GM12878 (cell line): Measurements from ENCODE around the gene QSOX1. TPM values are rescaled to one million over a fixed set of nuclear protein-coding genes. Genes with fewer than 3 reads are reported as not detected.
A peak's percentile ranks its signal among the peaks of the same experiment; 100 is the strongest.

Source experiments
- ATAC-seq: fragments of 200-7000 bp; cut with Tn5 transposase; 3 replicates; pipeline ENCODE4 v1.9.1; 2020; ENCODE audit warnings: mild to moderate bottlenecking, moderate library complexity
- BruUV-seq: library from RNA; stranded (reverse); fragments of 400-500 nt; replicated peaks from 2 replicates; lab custom pipeline; 2021; lab: Mats Ljungman, UMichigan
- CTCF ChIA-PET: fragments of 300-600 bp; sonication (Branson Sonifier 250); formaldehyde crosslinking; extraction: SDS; loops from one replicate; lab custom pipeline; 2021; ENCODE audit warnings: inconsistent platforms; lab: Yijun Ruan, JAX
- POLR2A ChIA-PET: fragments of 350-600 bp; formaldehyde crosslinking; extraction: SDS; loops from one replicate; lab custom pipeline; 2021; ENCODE audit warnings: inconsistent platforms; lab: Charles Lee
- RAD21 ChIA-PET: fragments of 300-600 bp; sonication (Branson Sonifier 250); formaldehyde crosslinking; loops from one replicate; lab custom pipeline; 2023; ENCODE audit warnings: antibody characterized with exemption; ENCODE audit not compliant: unreplicated experiment; lab: Charles Lee
- SMC1A ChIA-PET: fragments of 300-600 bp; sonication (Branson Sonifier 250); formaldehyde crosslinking; loops from one replicate; lab custom pipeline; 2023; ENCODE audit not compliant: unreplicated experiment, uncharacterized antibody; lab: Charles Lee
- DNase-seq: peaks from one replicate; pipeline ENCODE4 v3.0.0-alpha.2; 2011; ENCODE audit warnings: low read depth, low spot score
- FAIRE-seq: peaks from 3 replicates; lab custom pipeline; 2011; peaks lifted over from hg19 to GRCh38; lab: Jason Lieb, UNC
- H2AFZ ChIP-seq: 2 replicates; pipeline ENCODE4 v1.6.0; 2011; ENCODE audit warnings: low read depth, low read length, control low read depth; ENCODE audit not compliant: control insufficient read depth
- H3K27ac ChIP-seq: 2 replicates; pipeline ENCODE4 v1.5.1; 2011; ENCODE audit warnings: control low read depth; ENCODE audit not compliant: control insufficient read depth, insufficient read depth
- H3K27me3 ChIP-seq, 2 experiments: replicated peaks in 1 of 2; 2 replicates each; pipeline versions ENCODE4 v1.6.0 to v1.6.1; 2011; ENCODE audit warnings: low read length in 1 of 2; ENCODE audit not compliant: control insufficient read depth in 2 of 2, insufficient read depth in 2 of 2
- H3K36me3 ChIP-seq, 2 experiments: 2 replicates each; pipeline ENCODE4 v1.5.1; 2011; ENCODE audit warnings: low read length in 1 of 2; ENCODE audit not compliant: control insufficient read depth in 2 of 2, insufficient read depth in 2 of 2
- H3K4me1 ChIP-seq: 2 replicates; pipeline ENCODE4 v1.6.1; 2011; ENCODE audit warnings: mild to moderate bottlenecking, low read length, moderate library complexity, mixed read lengths; ENCODE audit not compliant: control insufficient read depth, insufficient read depth
- H3K4me2 ChIP-seq: 2 replicates; pipeline ENCODE4 v1.6.0; 2011; ENCODE audit warnings: control low read depth; ENCODE audit not compliant: control insufficient read depth, insufficient read depth
- H3K4me3 ChIP-seq: fragments of 200-600 bp; sonication (generic); 2 replicates; pipeline ENCODE4 v1.5.1; 2016
- H3K79me2 ChIP-seq: 2 replicates; pipeline ENCODE4 v1.6.0; 2011; ENCODE audit warnings: low read length; ENCODE audit not compliant: control insufficient read depth, insufficient read depth
- H3K9ac ChIP-seq: 2 replicates; pipeline ENCODE4 v1.8.0; 2011; ENCODE audit warnings: low read length, control low read depth, mixed read lengths; ENCODE audit not compliant: control insufficient read depth, insufficient read depth
- H3K9me3 ChIP-seq: replicated peaks from 3 replicates; pipeline ENCODE4 v1.5.1; 2011; ENCODE audit warnings: mild to moderate bottlenecking, low read length; ENCODE audit not compliant: control insufficient read depth, insufficient read depth
- H4K20me1 ChIP-seq: 2 replicates; pipeline ENCODE4 v1.6.0; 2011; ENCODE audit not compliant: control insufficient read depth, insufficient read depth
- CHD2 ChIP-seq: IDR thresholded peaks from 2 replicates; pipeline ENCODE4 v1.6.1; 2011; ENCODE audit warnings: low read depth, low read length, improper control_type of control experiment, borderline replicate concordance
- CHD4 ChIP-seq: fragments of 200-600 bp; sonication (generic); IDR thresholded peaks from 2 replicates; pipeline ENCODE4 v1.6.1; 2016; ENCODE audit warnings: mild to moderate bottlenecking
- IKZF1 ChIP-seq: fragments of 450-650 bp; conservative IDR thresholded peaks from 2 replicates; pipeline ENCODE4 v1.6.1; 2017; ENCODE audit warnings: antibody characterized with exemption, mild to moderate bottlenecking
- PKNOX1 ChIP-seq: fragments of 450-650 bp; IDR thresholded peaks from 2 replicates; pipeline ENCODE4 v1.6.1; 2016; ENCODE audit warnings: mild to moderate bottlenecking
- PML ChIP-seq: IDR thresholded peaks from 2 replicates; pipeline ENCODE4 v1.6.1; 2012; ENCODE audit warnings: low read length, inconsistent platforms
- STAT3 ChIP-seq: IDR thresholded peaks from 2 replicates; pipeline ENCODE4 v1.6.1; 2011; ENCODE audit warnings: low read depth, low read length, improper control_type of control experiment
- ZNF207 ChIP-seq: fragments of 450-650 bp; IDR thresholded peaks from 2 replicates; pipeline ENCODE4 v1.6.1; 2014; ENCODE audit warnings: antibody characterized with exemption, mild to moderate bottlenecking, borderline replicate concordance
- WGBS: methylation state at CpG from one replicate; pipeline ENCODE4 v1.1.6; 2016; ENCODE audit warnings: low lambda C conversion rate; ENCODE audit not compliant: insufficient replicate concordance, insufficient coverage; ENCODE audit errors: missing lambda C conversion rate; 5-methylcytosine and 5-hydroxymethylcytosine counted together
- in situ Hi-C: fragments of 300-500 bp; cut with MboI; formaldehyde crosslinking; loops from 9 replicates; pipeline ENCODE4 v1.14.3; 2018; ENCODE audit warnings: mixed read lengths
- intact Hi-C: fragments of 100-400 bp; cut with micrococcal nuclease; formaldehyde crosslinking; loops from one replicate; pipeline ENCODE4 v1.14.2; 2022; ENCODE audit not compliant: unreplicated experiment
- polyA plus RNA-seq, 11 experiments: library from polyadenylated mRNA; depleted of rRNA in 4 of 11; unstranded in 6 of 11; stranded (reverse) in 5 of 11; fragments of >200 nt; fragmentation: Nextera tagmentation in 4 of 11; fragmentation: Illumina TruSeq in 1 of 11; extraction: Ambion mirVana in 4 of 11; extraction: Trizol in 1 of 11; gene quantifications; 1 replicate in 1 of 11; 2 replicates in 10 of 11; pipeline versions ENCODE4 v1.2.1 to v1.2.3, GENCODE V29; 2011 to 2016; ENCODE audit warnings: inconsistent platforms in 2 of 11, missing spikeins in 2 of 11, low read depth in 1 of 11
- total RNA-seq, 4 experiments: library from RNA; depleted of rRNA in 3 of 4; stranded (reverse); fragments of >200 nt in 3 of 4; fragmentation: Illumina TruSeq in 1 of 4; extraction: Trizol in 1 of 4; gene quantifications; 2 replicates each; pipeline versions ENCODE4 v1.2.1 to v1.2.3, GENCODE V29; 2013 to 2021
- TF ChIP-seq, protein P1 (sequence below): fragments of 450-650 bp; conservative IDR thresholded peaks from 2 replicates; pipeline ENCODE4 v1.6.1; 2017; ENCODE audit warnings: mild to moderate bottlenecking, moderate library complexity
- TF ChIP-seq, protein P2 (sequence below): fragments of 450-650 bp; IDR thresholded peaks from 2 replicates; pipeline ENCODE4 v1.6.1; 2017; ENCODE audit warnings: mild to moderate bottlenecking, low read depth, inconsistent platforms; ENCODE audit not compliant: poor library complexity, severe bottlenecking

The QSOX1 gene
- total and polyA plus RNA-seq, 10 of the 15 experiments (the other 5 are each of a cell fraction or from before 2014, with no cell fraction given) = 1.8 to 31.3 (median 11.2) TPM

- Histone ChIP-seq H2AFZ (peak overlapping the region; percentile 44), H3K27ac (no peak overlapping the region), H3K9me3 (no peaks in the 10 kb centered on the region; the same call in 2 of the 3 replicates), H3K4me2 (peak overlapping the region; percentile 98), H3K79me2 (no peaks in the 10 kb centered on the region), H3K9ac (no peak overlapping the region; the same call in 1 of the 2 replicates), H3K4me3 (peak overlapping the region; percentile 81), H4K20me1 (peaks cover 3% of the 10 kb centered on the region; the same call in 1 of the 2 replicates), H3K36me3 (no peaks in the 10 kb centered on the region), H3K27me3 (peaks cover 32 to 37% of the 10 kb centered on the region in 2 experiments), H3K4me1 (peaks cover 6% of the 10 kb centered on the region)
- ATAC-seq (peak; percentile 27), DNase-seq (no peak), FAIRE-seq (no peak)
- BruUV-seq = no TSS peak
- CTCF ChIA-PET = no interaction called here
- SMC1A ChIA-PET = no interaction called here
- POLR2A ChIA-PET = no interaction called here
- RAD21 ChIA-PET = no interaction called here
- intact Hi-C loops = no loop called here
- in situ Hi-C loops = no loop called here
- WGBS = under 1% methylated on average over 28 of the region's 28 CpGs
- TF ChIP-seq STAT3 (no peak), PKNOX1 (no peak), IKZF1 (no peak), CHD2 (no peak), CHD4 (no peak), PML (no peak), ZNF207 (no peak)
- TF ChIP-seq, protein P1, sequence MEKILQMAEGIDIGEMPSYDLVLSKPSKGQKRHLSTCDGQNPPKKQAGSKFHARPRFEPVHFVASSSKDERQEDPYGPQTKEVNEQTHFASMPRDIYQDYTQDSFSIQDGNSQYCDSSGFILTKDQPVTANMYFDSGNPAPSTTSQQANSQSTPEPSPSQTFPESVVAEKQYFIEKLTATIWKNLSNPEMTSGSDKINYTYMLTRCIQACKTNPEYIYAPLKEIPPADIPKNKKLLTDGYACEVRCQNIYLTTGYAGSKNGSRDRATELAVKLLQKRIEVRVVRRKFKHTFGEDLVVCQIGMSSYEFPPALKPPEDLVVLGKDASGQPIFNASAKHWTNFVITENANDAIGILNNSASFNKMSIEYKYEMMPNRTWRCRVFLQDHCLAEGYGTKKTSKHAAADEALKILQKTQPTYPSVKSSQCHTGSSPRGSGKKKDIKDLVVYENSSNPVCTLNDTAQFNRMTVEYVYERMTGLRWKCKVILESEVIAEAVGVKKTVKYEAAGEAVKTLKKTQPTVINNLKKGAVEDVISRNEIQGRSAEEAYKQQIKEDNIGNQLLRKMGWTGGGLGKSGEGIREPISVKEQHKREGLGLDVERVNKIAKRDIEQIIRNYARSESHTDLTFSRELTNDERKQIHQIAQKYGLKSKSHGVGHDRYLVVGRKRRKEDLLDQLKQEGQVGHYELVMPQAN = no peak
- TF ChIP-seq, protein P2, sequence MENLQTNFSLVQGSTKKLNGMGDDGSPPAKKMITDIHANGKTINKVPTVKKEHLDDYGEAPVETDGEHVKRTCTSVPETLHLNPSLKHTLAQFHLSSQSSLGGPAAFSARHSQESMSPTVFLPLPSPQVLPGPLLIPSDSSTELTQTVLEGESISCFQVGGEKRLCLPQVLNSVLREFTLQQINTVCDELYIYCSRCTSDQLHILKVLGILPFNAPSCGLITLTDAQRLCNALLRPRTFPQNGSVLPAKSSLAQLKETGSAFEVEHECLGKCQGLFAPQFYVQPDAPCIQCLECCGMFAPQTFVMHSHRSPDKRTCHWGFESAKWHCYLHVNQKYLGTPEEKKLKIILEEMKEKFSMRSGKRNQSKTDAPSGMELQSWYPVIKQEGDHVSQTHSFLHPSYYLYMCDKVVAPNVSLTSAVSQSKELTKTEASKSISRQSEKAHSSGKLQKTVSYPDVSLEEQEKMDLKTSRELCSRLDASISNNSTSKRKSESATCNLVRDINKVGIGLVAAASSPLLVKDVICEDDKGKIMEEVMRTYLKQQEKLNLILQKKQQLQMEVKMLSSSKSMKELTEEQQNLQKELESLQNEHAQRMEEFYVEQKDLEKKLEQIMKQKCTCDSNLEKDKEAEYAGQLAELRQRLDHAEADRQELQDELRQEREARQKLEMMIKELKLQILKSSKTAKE = no peak
These were observed 75.7 kb downstream of the QSOX1 start for GRCh38 chr1:180230416-180230790.
